ENCODE data around the gene RPL13A. TPM values are rescaled to one million over a fixed set of nuclear protein-coding genes. Genes with fewer than 3 reads are reported as not detected.
A peak's percentile ranks its signal among the peaks of the same experiment; 100 is the strongest.

Gene RPL13A
- total and polyA plus RNA-seq, 9 of the 15 experiments (the other 6 are each of a cell fraction or from before 2014, with no cell fraction given), result 1,744 to 5,482 (median 2,949) TPM

DNA sequence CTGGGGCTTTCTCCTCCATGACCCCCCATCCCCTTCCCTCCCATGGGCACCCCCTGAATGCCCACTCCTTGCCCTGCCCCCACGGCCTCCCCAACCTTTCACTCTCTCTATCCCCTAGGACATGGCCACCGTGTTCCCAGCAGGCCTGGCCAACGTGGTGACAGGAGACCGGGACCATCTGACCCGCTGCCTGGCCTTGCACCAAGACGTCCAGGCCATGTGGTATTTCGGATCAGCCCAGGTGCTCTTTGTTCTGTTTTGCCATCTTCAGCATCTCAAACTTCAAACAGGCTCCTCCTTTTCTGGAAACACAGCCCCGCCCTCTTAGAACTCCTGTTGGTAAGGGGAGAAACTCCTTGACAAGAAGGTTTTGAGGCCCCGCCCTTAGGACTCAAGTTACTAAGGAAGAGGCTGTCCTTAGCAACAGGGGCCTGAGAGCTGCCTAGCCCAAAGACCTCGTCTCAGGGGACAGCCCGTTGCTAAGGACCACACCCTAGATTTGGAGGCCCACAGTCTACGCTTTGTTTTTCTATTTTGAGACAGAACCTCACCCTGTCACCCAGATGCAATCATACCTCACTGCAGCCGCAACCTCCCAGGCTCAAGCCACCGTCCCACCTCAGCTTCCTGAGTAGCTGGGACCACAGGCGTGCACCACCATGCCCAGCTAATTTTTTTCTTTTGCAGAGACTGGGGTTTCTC is 18.5 kb upstream of the RPL13A start (continued):
- TF ChIP-seq ZNF224 (CRISPR knock-in tag; IDR thresholded peaks at IDR 0.05) (no peak), SIN3B (IDR thresholded peaks at IDR 0.05; ENCODE audit: low read depth) (no peak), SLC30A9 (CRISPR knock-in tag; IDR thresholded peaks at IDR 0.05) (no peak), XRCC5 (IDR thresholded peaks at IDR 0.05; ENCODE audit: low read depth, low read length) (no peak), RFX1 (IDR thresholded peaks at IDR 0.05) (peak; percentile 98), PHF21A (IDR thresholded peaks at IDR 0.05; ENCODE audit: borderline replicate concordance, low read depth) (no peak), ZSCAN29 (IDR thresholded peaks at IDR 0.05) (no peak), MAFF (IDR thresholded peaks at IDR 0.05; ENCODE audit: low read length) (no peak), PTBP1 (IDR thresholded peaks at IDR 0.05; ENCODE audit: low read depth, low read length) (no peak), ZNF41 (CRISPR knock-in tag; conservative IDR thresholded peaks at IDR 0.05) (no peak), IRF2 (CRISPR knock-in tag; IDR thresholded peaks at IDR 0.05) (no peak), CBFA2T2 (conservative IDR thresholded peaks at IDR 0.05) (no peak), HMG20A (CRISPR knock-in tag; conservative IDR thresholded peaks at IDR 0.05) (no peak), RBM22 (IDR thresholded peaks at IDR 0.05; ENCODE audit: low read depth, low read length, poor library complexity, severe bottlenecking) (no peak), NFXL1 (CRISPR knock-in tag; IDR thresholded peaks at IDR 0.05) (no peak), ATF7 (IDR thresholded peaks at IDR 0.05) (peak; percentile 21; the same call in 1 of the 2 replicates)
- TF ChIP-seq, protein P1, sequence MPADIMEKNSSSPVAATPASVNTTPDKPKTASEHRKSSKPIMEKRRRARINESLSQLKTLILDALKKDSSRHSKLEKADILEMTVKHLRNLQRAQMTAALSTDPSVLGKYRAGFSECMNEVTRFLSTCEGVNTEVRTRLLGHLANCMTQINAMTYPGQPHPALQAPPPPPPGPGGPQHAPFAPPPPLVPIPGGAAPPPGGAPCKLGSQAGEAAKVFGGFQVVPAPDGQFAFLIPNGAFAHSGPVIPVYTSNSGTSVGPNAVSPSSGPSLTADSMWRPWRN (IDR thresholded peaks at IDR 0.05; ENCODE audit: low read depth), result no peak
- TF ChIP-seq, protein P2, sequence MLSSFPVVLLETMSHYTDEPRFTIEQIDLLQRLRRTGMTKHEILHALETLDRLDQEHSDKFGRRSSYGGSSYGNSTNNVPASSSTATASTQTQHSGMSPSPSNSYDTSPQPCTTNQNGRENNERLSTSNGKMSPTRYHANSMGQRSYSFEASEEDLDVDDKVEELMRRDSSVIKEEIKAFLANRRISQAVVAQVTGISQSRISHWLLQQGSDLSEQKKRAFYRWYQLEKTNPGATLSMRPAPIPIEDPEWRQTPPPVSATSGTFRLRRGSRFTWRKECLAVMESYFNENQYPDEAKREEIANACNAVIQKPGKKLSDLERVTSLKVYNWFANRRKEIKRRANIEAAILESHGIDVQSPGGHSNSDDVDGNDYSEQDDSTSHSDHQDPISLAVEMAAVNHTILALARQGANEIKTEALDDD (IDR thresholded peaks at IDR 0.05), result no peak
- TF ChIP-seq, protein P3, sequence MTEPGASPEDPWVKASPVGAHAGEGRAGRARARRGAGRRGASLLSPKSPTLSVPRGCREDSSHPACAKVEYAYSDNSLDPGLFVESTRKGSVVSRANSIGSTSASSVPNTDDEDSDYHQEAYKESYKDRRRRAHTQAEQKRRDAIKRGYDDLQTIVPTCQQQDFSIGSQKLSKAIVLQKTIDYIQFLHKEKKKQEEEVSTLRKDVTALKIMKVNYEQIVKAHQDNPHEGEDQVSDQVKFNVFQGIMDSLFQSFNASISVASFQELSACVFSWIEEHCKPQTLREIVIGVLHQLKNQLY (CRISPR knock-in tag; conservative IDR thresholded peaks at IDR 0.05), result no peak
- TF ChIP-seq, protein P4, sequence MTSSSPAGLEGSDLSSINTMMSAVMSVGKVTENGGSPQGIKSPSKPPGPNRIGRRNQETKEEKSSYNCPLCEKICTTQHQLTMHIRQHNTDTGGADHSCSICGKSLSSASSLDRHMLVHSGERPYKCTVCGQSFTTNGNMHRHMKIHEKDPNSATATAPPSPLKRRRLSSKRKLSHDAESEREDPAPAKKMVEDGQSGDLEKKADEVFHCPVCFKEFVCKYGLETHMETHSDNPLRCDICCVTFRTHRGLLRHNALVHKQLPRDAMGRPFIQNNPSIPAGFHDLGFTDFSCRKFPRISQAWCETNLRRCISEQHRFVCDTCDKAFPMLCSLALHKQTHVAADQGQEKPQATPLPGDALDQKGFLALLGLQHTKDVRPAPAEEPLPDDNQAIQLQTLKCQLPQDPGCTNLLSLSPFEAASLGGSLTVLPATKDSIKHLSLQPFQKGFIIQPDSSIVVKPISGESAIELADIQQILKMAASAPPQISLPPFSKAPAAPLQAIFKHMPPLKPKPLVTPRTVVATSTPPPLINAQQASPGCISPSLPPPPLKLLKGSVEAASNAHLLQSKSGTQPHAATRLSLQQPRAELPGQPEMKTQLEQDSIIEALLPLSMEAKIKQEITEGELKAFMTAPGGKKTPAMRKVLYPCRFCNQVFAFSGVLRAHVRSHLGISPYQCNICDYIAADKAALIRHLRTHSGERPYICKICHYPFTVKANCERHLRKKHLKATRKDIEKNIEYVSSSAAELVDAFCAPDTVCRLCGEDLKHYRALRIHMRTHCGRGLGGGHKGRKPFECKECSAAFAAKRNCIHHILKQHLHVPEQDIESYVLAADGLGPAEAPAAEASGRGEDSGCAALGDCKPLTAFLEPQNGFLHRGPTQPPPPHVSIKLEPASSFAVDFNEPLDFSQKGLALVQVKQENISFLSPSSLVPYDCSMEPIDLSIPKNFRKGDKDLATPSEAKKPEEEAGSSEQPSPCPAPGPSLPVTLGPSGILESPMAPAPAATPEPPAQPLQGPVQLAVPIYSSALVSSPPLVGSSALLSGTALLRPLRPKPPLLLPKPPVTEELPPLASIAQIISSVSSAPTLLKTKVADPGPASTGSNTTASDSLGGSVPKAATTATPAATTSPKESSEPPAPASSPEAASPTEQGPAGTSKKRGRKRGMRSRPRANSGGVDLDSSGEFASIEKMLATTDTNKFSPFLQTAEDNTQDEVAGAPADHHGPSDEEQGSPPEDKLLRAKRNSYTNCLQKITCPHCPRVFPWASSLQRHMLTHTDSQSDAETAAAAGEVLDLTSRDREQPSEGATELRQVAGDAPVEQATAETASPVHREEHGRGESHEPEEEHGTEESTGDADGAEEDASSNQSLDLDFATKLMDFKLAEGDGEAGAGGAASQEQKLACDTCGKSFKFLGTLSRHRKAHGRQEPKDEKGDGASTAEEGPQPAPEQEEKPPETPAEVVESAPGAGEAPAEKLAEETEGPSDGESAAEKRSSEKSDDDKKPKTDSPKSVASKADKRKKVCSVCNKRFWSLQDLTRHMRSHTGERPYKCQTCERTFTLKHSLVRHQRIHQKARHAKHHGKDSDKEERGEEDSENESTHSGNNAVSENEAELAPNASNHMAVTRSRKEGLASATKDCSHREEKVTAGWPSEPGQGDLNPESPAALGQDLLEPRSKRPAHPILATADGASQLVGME (CRISPR knock-in tag; IDR thresholded peaks at IDR 0.05), result peak; percentile 74; the same call in 1 of the 2 replicates
- TF ChIP-seq, protein P5, sequence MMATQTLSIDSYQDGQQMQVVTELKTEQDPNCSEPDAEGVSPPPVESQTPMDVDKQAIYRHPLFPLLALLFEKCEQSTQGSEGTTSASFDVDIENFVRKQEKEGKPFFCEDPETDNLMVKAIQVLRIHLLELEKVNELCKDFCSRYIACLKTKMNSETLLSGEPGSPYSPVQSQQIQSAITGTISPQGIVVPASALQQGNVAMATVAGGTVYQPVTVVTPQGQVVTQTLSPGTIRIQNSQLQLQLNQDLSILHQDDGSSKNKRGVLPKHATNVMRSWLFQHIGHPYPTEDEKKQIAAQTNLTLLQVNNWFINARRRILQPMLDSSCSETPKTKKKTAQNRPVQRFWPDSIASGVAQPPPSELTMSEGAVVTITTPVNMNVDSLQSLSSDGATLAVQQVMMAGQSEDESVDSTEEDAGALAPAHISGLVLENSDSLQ (IDR thresholded peaks at IDR 0.05), result peak; percentile 81
